Measurements from ENCODE around the gene NFIB. TPM values are rescaled to one million over a fixed set of nuclear protein-coding genes. Genes with fewer than 3 reads are reported as not detected.

Gene NFIB
- polyA plus RNA-seq, 1 of the 3 experiments (the other 2 are of a cell fraction) = 9.2 TPM

GRCh38 chr9:14289916-14290315, 24.0 kb downstream of the NFIB start:
- Histone ChIP-seq H4K20me1 (ENCODE audit: insufficient read depth) (peaks cover 11% of the 10 kb centered on the region; the same call in 1 of the 2 replicates), H3K9ac (no peak overlapping the region), H3K27ac (ENCODE audit: low read depth in 2 of 2, low read length in 1 of 2) (no peak overlapping the region), H3K4me3 (ENCODE audit: low read depth in 2 of 2, low read length in 1 of 2) (no peak overlapping the region), H2AFZ (ENCODE audit: low read depth) (no peak overlapping the region), H3K36me3 (replicated peaks in 1 of 2; ENCODE audit: control insufficient read depth in 1 of 2, insufficient read depth in 2 of 2, low read length in 1 of 2) (peaks cover 5 to 9% of the 10 kb centered on the region in 2 experiments), H3F3A (replicated peaks; ENCODE audit: insufficient read depth) (no peaks in the 10 kb centered on the region), H3K4me2 (no peak overlapping the region), H3K9me3 (no peaks in the 10 kb centered on the region), H3K27me3 (ENCODE audit: insufficient read depth) (no peaks in the 10 kb centered on the region), H3K79me2 (ENCODE audit: insufficient read depth) (peaks cover 94% of the 10 kb centered on the region), H3K9me2 (no peaks in the 10 kb centered on the region), H3K4me1 (ENCODE audit: control insufficient read depth in 1 of 2, insufficient read depth in 2 of 2, low read depth in 1 of 2, low read length in 1 of 2) (no peaks in the 10 kb centered on the region; a peak in 2 of 4 replicates)
- POLR2A ChIA-PET = interaction anchor here (0.6 kb wide), 1 partner anchor 20 kb away, joined by 3 read pairs; no protein-coding TSS in a partner anchor
- no peak for TF ChIP-seq MXI1 (IDR thresholded peaks at IDR 0.05; ENCODE audit: low read depth, low read length)
- TF ChIP-seq ELF1 (IDR thresholded peaks at IDR 0.05) = no peak
- TF ChIP-seq JUND (IDR thresholded peaks at IDR 0.05) = no peak
- no peak for TF ChIP-seq ZBTB33 (IDR thresholded peaks at IDR 0.05; ENCODE audit: borderline replicate concordance, low read depth)
- TF ChIP-seq SMC3 (IDR thresholded peaks at IDR 0.05; ENCODE audit: low read depth, low read length) = no peak
- TF ChIP-seq REST (IDR thresholded peaks at IDR 0.05; ENCODE audit: low read depth, low read length) = no peak
- no peak for TF ChIP-seq USF1 (IDR thresholded peaks at IDR 0.05; ENCODE audit: borderline replicate concordance, low read depth)
- TF ChIP-seq PBX3 (IDR thresholded peaks at IDR 0.05) = no peak
- TF ChIP-seq GATA2 (CRISPR knock-in tag; IDR thresholded peaks at IDR 0.05) = no peak
- TF ChIP-seq EP300 (IDR thresholded peaks at IDR 0.05; ENCODE audit: borderline replicate concordance in 1 of 2, low read depth in 1 of 2, low read length in 1 of 2) = no peak
- TF ChIP-seq RXRA (IDR thresholded peaks at IDR 0.05; ENCODE audit: borderline replicate concordance, low read depth) = no peak
- no peak for TF ChIP-seq SIN3A (IDR thresholded peaks at IDR 0.05; ENCODE audit: borderline replicate concordance, low read depth, low read length)
- TF ChIP-seq FOXJ3 (CRISPR knock-in tag; IDR thresholded peaks at IDR 0.05) = no peak
- no peak for TF ChIP-seq MEF2A (IDR thresholded peaks at IDR 0.05; ENCODE audit: borderline replicate concordance, low read depth)
- TF ChIP-seq RAD21 (IDR thresholded peaks at IDR 0.05; ENCODE audit: low read length) = no peak
- TF ChIP-seq MAX (IDR thresholded peaks at IDR 0.05; ENCODE audit: low read depth) = no peak
- TF ChIP-seq POLR2AphosphoS5 (IDR thresholded peaks at IDR 0.05; ENCODE audit: low read depth, low read length) = no peak
- TF ChIP-seq EZH2phosphoT487 (IDR thresholded peaks at IDR 0.05; ENCODE audit: borderline replicate concordance, low read depth) = no peak
- no peak for TF ChIP-seq CHD2 (IDR thresholded peaks at IDR 0.05; ENCODE audit: low read length, partially characterized antibody)
- TF ChIP-seq CTCF (IDR thresholded peaks at IDR 0.05) = no peak
- WGBS (ENCODE audit: low lambda C conversion rate) = 89% methylated on average over 3 of the region's 3 CpGs
- CTCF ChIA-PET = interaction anchor here (0.8 to 0.9 kb wide), 2 partner anchors 9 to 13 kb away, joined by 3 read pairs; no protein-coding TSS in a partner anchor
- DNase-seq = no peak

Data from SK-N-SH (cell line).